ENCODE results near the gene MED13L.

The MED13L gene

DNA sequence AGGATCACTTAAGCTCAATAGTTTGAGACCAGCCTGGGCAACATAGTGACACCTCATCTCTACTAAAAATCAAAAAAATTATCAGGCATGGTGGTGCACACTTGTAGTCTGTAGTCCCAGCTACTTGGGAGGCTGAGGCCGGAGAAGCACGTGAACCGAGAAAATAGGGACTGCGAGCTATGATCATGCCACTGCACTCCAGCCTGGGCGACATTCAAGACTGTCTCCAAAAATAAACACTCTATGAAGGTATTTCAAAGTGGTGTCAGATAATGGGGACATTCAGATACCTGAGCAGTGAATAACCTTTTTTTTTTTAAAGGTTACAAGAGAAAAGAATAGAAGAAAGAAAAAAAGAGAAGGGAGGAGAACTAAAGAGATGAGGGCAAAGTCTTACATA, 98.1 kb downstream of the MED13L start:
- no peak for DNase-seq

DNA sequence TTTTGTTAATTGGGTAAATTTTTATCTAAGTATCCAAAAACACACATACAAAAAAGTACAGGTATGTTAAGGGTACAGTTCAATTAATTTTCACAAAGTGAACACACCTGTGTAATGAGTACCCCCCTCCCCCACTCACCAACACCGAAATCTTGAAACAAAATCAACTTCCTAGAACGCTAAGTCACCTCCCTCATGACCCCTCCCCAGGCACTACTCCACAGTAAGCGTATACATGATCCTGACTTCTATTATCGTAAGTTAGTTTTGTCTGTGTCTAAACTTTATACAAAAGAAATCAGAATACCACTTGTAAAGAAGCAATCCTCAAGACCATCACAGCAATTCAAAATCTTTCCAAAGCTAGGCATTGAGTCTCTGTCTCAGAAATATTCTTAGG, 100.5 kb downstream of the MED13L start:
- DNase-seq = no peak

DNA sequence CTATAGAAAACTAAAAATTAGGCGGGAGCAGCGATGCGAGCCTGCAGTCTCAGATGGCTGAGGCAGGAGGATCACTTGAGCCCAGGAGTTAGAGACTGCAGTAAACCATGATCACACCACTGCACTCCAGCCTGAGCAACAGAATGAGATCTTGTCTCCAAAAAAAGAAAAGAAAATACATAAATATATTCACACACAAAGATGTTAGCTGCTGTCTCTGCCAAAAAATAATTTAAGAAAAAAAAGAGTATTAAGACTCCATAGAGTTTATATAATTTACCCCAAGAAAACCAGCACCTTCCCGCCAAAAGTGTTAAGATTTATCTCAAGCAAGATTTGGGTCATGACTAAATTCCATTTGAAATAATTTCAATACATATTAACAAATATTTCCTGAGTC, 102.6 kb downstream of the MED13L start:
- DNase-seq = no peak

DNA sequence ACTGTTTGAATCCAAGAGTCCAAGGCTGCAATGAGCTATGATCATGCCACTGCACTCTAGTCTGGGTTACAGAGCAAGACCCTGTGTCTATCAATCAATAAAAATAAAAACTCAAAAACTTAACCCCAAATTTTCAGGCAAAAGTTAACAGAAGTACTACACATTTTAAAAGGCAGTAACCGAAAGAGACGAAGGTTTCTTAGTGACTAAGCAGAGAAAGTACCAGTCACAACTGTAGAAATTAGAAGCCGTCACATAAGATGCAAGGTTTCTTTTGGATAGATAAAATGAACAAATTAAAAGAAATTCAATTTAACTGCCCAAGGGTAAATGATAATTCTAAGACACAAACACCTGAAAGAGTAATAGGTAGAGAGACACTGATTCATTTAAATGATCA, 103.5 kb downstream of the MED13L start:
- DNase-seq = no peak

DNA sequence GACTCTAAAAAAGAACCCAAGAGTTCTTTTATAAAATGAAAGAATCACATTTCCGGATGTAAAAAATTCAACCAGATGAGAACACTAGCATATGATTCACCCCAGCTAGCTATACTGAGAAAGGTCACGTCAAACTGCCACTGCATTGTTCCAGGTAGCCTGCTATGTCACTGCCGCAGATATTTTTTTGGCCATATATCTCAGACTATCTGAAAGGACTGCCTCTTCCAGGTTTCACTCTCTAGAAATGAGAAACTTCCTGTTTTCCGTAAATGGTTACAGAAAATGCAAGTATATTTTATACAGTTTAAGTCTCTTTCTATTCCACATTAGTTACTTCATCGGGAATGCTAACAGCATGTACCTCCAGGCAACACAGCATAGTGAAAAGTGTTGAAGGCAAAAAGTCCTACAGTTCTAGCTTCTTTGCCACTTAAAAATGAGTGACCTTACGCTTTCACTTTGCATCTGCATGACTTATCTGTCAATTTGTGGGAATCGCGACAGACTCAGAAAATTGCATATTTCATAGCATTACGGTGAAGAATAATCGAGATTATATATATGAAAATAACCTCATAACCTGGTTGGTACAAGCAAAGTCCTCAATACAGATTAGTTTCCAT, 105.2 kb downstream of the MED13L start:
- DNase-seq = no peak

DNA sequence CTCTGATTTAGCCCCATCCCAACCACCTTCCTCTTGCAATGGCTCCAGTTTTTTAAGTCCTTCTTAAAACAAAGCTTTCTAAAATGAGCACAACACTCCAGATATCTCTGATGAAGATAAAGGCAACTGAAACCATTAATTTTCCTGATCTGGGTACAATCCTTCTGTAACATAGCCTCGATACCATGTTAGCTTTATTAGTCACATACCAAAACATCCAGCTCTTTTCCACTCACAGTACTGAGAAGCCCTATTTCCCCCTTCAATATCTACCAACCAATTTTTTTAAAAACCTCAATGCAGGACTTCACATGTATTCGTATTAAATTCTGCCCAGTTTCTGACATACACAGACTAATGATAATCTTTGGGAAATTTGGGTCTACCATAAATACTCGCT, 105.9 kb downstream of the MED13L start:
- no peak for DNase-seq

DNA sequence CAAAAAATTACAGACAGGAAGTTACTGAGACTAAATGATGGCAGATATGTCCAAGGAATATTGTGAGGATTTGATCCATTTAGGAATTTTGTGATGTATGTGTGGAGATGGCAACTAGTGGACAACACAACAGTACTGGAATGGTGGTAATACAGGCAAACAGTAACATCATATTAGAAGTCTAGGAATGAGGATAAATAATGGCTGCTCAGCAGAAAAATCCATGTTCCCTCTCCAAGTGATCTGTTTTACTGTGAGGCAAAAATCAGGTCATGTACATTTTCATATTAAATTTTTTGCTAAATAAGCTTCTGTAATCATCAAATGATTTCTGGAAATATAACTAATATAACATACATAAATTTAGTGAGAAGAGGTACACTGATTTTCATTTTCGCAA, 108.4 kb downstream of the MED13L start:
- DNase-seq = no peak

DNA sequence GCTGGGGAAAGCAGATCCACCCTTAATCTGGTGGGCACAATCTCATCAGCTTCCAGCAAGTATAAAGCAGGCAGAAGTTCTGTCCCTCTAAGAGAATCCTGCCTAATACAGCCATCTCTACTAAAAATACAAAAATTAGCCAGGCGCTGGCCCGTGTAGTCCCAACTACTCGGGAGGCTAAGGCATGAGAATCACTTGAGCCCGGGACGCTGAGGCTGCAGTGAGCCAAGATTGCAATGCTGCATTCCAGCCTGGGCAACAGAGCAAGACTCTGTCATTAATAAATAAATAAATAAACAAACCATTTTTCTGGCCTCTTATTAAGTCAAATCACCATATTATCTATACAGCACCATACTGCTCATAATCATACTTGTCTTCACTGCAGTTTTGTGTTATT, 111.2 kb downstream of the MED13L start:
- DNase-seq = no peak

DNA sequence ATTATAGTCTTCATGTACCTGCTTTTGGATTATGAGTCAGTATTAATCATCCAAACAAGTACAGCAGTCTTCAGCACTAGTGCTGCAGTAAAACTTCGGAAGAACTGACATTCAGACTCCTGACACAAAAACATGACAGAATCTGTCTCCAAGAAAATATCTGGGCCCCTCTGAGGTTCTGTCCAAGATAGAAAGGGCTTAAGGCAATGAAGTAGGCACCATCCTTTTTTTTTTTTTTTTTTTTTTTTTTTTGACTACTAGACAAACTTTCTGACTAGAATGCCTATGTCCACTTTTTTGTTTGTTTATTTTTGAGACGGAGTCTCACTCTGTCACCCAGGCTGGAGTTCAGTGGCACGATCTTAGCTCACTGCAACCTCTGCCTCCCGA, 112.5 kb downstream of the MED13L start:
- no peak for DNase-seq

DNA sequence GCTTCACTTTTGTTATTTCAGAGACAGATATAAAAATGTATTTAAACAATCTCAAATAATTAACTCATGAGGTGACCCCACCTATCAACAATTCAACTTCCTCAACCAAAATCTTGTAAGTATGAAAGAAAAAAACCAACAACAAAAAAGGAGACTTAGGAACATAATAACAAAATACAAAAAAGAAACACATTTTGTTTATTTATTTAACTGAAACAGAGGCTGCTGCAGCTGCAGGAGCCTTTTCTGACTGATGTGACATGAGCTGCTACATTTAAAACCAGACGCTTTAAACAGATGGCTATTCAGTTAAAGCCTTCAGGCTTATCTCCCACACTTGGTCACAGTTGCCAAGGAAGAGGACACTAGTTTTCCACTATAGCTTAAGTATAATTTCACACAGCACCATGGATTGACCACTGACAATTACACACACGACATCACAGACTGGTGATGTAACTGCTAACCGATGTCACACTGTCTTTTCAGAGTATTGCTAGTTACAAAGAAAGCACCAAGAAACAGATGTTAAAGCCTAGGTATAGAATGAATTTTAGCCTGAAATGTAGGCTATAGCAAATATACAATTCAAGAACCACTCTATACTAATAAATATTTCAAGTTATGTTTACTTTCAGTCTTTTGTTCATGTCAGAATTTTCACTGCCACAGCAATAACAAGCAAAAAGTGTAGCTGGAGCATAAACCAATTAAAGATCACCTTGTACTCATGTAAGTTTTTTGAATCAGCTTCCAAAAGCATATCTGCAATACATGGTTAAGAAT, 113.0 kb downstream of the MED13L start:
- no peak for DNase-seq

DNA sequence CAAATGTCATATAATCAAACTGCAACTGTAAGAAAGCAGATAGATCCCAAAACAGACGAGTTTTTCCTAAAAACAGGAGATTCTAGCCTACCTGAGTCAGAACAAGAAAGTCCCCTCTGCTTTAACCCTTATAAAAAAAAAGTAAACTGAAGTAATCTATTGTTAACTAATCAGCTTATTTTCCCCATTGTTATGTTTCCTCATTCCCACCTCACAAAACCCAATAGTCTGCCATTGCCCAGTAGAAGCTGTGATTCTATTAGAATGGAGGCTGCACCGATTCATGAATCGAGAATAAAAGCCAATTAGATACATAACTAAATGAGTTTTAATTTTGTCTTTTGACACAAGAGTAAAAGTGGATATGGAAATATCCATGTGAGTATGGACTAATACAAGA, 115.4 kb downstream of the MED13L start:
- no peak for DNase-seq

DNA sequence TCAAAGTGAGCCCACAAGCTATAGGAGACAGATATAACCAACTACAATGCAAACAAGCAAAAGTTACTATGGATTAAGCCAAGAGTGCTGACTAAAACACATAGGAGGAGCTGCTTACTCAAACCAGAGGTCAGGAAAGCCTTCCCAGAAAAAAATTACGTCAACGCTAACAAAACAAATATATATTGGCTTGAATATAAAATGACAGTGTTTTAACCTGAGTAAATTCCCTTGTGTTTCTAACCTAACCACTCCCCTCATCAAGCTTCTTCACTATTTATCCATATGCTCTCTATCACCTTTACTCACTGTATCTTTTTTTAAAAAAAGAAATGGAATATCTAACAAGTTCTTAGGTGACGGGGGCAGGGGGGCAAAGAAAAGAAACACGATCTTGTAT, 115.9 kb downstream of the MED13L start:
- no peak for DNase-seq

DNA sequence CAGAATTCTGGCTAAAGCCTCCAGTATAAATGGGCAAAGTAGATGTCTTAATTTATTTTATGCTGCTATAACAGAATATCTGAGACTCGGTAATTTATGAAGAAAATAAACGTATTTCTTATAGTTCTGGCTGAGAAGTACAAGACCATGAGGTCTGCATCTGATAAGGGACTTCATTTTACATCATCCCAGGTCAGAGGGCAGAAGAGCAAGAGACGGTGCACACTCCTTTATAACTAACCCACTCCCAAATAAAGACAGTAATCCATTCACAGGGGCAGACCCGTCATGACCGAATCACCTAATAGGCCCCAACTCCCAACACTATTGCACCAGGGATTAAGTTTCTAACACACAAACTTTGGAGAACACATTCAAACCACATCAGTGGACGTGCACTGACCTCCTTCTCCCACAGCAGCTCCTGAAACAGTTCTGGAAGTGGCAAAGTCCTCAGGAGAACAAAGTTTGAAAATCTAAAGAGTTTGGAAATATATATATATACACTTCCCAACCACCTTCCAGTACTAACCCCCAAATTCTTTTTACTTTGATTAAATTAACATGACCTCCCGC, 116.5 kb downstream of the MED13L start:
- no peak for DNase-seq

DNA sequence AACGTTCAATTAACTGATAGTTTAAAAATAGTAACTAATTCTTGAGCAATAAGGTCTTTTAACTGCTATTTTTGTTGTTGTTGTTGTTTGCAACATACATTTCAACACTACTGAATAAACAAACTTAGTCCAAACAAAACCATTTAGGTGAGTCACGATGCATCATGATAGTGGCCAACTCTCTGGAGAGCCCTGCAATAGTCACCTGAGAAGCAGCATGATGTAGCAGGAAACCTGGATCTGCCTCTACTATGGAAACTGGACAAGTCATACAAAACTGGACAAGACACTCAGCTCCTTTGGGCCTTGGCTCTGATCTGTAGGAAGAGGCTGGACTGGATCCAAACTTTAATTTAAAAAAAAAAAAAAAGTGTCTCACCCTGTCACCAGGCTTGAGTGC, 117.3 kb downstream of the MED13L start:
- DNase-seq = peak in 1 of 14 donors; percentile 17

DNA sequence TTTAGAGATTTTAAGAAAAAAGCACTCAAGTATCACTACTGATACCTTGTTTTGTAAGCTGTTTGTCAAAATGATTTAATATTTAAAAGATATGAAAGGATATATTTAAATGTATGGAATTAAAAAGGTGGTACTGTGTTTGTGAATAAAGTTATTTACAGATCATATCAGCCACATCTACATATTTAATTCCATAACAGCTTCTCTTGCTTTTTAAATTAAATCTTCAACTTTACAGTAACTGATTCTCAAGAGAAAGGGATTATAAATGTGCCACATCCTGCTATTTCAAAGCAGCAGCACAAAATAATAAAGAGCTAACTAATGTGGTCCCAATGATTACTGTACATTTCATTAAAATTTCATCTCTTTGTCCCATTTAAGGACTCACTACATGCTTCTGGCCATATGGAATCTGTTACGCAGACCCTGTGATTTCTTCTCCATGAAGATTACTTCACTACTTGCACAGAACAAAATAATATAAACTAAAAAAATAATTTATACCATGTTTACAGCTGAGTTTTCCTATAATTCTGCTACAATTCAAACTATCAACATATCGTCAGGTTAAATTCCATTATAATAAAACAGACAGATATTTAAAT, 117.8 kb downstream of the MED13L start:
- no peak for DNase-seq

DNA sequence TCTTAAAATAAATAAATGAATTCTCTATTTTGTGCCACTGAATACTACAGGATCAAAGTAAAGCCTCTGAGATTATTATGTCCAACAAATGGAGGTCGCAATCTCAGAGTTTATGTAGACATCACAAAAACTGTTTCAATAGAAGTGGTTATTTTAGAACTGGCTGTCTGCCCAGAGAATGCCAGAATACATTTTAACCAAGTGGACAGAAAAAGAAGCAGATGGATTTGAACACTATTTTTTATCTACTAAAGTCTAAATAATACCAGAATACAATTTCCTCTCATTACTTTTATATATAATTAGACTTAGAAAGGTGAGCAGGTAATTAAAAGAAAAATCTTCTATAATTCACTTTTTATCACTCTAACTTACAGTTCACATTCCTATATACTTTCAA, 118.3 kb downstream of the MED13L start:
- peak in 1 of 14 donors; percentile 53 for DNase-seq

DNA sequence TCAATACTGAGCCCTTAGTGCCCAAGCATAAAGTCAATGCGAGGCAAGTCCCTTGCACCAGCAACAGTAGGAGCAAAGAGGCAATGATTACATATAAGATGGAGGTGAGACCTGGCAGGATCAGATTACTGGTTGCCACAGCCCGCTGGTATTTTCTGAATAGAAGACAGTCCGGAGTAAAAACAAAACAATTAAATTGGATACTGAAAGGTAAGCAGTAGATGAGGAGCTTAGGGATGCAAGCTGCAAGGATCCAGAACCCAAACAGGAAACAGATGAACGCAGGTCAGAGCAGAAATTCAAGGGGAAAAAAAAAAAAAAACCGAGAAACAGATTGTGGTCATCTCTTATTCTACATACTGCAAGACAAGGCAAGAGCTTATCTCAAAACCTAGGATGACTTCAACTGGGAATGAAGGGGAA, 119.6 kb downstream of the MED13L start:
- peak in 1 of 14 donors; percentile 43 for DNase-seq

DNA sequence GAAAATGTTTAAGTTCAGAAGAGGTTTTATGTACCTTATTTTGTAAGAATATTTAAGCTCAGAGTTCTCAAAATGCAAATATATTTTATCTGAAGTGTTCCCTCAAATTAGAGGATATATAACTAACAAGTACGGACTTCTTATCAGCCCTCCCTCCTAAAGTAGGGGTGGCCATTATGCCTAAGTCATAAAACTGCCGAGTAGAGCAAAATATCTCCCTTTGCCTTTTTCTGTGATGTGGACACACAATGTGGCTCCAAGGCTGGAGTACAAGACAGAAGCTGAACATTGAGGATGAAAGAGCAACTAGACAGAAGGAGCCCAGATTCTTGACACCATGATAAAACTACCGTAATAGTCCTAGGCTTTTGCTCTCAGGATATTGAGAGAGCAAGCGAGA, 120.9 kb downstream of the MED13L start:
- no peak for DNase-seq

DNA sequence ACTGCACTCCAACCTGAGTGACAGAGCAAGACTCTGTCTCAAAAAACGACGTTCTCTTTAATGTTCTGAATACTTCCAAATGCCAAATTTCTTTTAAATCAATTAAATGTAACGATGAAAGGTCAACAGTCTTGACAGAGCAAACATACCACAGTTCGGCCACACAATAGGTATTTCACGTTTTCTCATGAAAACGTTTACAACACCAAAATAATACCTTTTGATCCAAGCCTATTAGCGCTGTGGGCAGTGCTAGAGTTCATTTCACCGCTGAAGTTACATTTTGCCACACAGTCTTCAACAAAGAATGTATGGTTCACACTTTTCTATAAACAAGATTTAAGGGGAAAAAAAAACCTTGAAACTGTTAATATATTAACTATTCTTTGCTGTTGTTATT, 122.1 kb downstream of the MED13L start:
- no peak for DNase-seq

DNA sequence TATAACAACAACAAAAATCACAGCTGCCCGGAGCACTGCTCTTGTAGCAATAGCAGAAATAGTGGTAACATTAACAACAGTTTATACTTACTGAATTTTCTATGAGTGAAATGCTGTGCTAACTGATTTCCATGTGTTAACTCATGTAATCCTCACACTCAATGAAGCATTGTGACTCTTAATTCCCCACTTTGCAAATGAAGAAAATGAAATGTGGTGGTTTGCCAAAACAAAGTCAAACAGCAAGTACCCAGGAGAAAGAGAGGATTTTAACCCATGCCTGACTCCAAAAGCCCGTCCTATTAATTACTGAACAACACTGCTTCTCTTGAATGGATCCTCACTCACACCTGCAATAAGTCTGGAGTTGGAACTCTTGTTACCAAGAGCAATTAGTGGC, 123.5 kb downstream of the MED13L start:
- no peak for DNase-seq

DNA sequence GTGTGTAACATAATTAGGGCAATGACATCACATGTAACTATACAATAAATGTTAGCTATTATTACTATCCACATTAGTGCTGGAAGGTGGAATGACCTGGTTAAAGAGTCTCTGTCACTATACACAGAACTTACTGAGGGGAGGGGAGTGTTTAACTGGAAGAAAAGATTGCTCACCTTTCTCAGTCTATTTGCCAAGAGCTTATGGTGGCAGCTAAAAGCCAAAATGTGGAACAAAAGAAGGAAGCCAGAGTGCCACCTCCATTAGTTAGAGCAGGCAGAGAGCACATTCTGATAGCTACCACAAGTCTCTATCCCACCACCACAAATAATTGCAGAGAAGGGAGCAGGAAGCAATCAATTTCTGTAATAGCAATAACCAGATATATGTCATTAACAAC, 124.4 kb downstream of the MED13L start:
- DNase-seq = no peak

DNA sequence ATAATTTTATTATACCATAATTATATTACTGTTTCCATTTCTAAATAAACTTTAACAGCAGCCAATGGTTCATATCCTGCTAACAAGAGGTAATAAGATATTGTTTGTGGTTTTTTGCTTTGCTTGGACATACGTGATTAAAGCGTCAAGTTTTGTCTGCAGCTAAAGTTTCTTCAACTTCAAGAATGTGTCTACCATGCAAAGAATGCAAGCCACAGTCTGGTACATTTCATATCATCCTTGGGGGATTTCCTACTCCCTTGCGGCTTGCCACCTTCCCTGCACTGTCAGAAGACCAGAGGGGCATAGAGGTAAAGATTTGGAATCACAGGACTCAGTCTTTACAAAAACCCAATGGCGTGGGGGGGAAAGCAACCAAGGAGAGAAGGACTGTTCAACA, 125.2 kb downstream of the MED13L start:
- no peak for DNase-seq

DNA sequence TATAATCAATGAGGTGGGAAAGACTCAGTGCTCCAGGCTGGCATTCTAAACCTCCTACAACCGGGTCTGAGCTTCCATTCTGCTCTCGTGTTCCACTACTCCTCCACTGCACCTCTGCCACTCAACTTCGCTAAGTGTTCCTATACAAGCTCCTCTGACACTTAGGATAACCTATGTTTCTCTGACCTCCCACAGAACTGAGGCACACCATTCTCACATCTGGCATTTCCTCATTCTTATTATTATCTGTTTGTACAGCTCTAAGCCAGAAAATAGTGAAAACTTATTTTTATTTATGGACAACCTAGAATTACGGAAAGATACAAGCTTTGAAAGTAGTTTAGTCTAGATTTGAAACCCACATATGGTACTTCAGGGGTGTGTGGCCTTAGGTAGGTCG, 127.0 kb downstream of the MED13L start:
- DNase-seq = no peak

DNA sequence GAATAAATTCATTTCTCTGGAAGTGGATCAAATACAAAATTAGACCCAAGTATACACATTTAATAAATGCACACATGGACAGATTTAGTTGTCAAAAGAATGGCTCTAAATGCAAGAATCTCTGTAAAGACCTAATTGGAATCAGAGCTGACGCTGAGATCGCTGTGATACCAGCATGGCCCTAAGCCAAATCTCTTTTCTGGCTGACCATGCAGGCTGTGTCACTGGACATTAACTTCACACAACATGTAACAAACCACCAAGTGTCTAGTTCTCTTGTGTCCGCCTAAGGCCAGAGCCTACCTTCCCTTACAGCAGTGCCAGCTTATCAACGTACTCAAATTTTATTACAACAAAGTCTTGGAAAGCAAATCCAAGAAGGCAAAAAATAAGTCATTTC, 127.5 kb downstream of the MED13L start:
- peak in 1 of 14 donors; percentile 70 for DNase-seq
